Activated T-helper 2 cell treated with anti-CD3 and anti-CD28 coated beads, Interferon-gamma antibody, Interleukin-2, Interleukin-4, amounts not matched to agents 10 μg/mL and 5 μg/mL and 100 μg/mL, durations not matched to agents 14 hours and 24 hours and 36 hours (primary cell): ENCODE data around the gene SLC12A8. TPM values are rescaled to one million over a fixed set of nuclear protein-coding genes. Genes with fewer than 3 reads are reported as not detected.

Experiments
- DNase-seq: peaks from one replicate; pipeline ENCODE4 v3.0.0; 2021; ENCODE audit warnings: low spot score
- H3K27ac Mint-ChIP-seq: one replicate; pipeline ENCODE4 v1.8.0; 2021; ENCODE audit warnings: mixed read lengths
- H3K27me3 Mint-ChIP-seq: one replicate; pipeline ENCODE4 v1.8.0; 2021; ENCODE audit warnings: low read depth, mixed read lengths
- H3K36me3 Mint-ChIP-seq: one replicate; pipeline ENCODE4 v1.8.0; 2021; ENCODE audit warnings: low read depth, mixed read lengths
- H3K4me1 Mint-ChIP-seq: one replicate; pipeline ENCODE4 v1.8.0; 2021; ENCODE audit warnings: low read depth, mixed read lengths
- H3K4me3 Mint-ChIP-seq: one replicate; pipeline ENCODE4 v1.8.0; 2021; ENCODE audit warnings: low read depth, mild to moderate bottlenecking, moderate library complexity, mixed read lengths
- H3K9me3 Mint-ChIP-seq: one replicate; pipeline ENCODE4 v1.8.0; 2021; ENCODE audit warnings: mixed read lengths
- intact Hi-C: fragments of 100-400 bp; cut with micrococcal nuclease; formaldehyde crosslinking; loops from one replicate; pipeline ENCODE4 v1.15.1; 2023
- total RNA-seq: library from RNA; stranded (reverse); gene quantifications from 2 replicates; pipeline ENCODE4 v1.2.3, GENCODE V29; 2022

The SLC12A8 gene
- total RNA-seq, 1 donor from 2014 or later, result 1.3 TPM

- Mint-ChIP-seq H3K4me3 (peak overlapping the region; percentile 95), H3K9me3 (no peaks in the 10 kb centered on the region), H3K27ac (peak overlapping the region; percentile 86), H3K36me3 (peaks cover 47% of the 10 kb centered on the region), H3K27me3 (peaks cover 2% of the 10 kb centered on the region), H3K4me1 (peaks cover 59% of the 10 kb centered on the region)
- intact Hi-C loops, result loop anchor here (1.0 kb wide), 5 partner anchors 17 to 180 kb away; no protein-coding TSS in a partner anchor
- peak; percentile 48 for DNase-seq
Measured at GRCh38 chr3:125051715-125052581, 160.6 kb downstream of the SLC12A8 start.

DNA sequence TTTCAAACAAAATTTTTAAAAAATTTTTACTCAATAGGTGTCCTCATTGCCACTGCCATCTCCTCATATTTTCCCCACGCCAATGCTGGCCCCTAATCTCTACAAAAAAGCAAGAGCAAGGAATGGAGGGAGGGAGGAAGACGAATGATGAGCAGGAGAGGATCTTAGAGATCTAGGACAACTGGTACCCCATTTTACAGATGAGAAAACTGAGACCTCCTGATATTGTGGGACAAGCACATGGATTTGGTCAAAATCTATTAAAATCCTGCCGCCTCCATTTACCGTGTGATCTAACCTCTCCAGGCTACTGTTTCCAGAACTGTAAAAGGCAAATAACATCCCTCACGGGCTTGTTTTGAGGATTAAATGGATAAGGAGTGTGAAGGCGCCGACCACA, 161.3 kb downstream of the SLC12A8 start:
- Mint-ChIP-seq H3K9me3 (no peaks in the 10 kb centered on the region), H3K4me1 (peaks cover 54% of the 10 kb centered on the region), H3K36me3 (peaks cover 49% of the 10 kb centered on the region), H3K27me3 (no peaks in the 10 kb centered on the region), H3K27ac (peak overlapping the region; percentile 86), H3K4me3 (peak overlapping the region; percentile 95)
- intact Hi-C loops, result no loop called here
- no peak for DNase-seq

GRCh38 chr3:125050488-125051090, 162.0 kb downstream of the SLC12A8 start:
- H3K4me1 Mint-ChIP-seq, result peaks cover 53% of the 10 kb centered on the region

DNA sequence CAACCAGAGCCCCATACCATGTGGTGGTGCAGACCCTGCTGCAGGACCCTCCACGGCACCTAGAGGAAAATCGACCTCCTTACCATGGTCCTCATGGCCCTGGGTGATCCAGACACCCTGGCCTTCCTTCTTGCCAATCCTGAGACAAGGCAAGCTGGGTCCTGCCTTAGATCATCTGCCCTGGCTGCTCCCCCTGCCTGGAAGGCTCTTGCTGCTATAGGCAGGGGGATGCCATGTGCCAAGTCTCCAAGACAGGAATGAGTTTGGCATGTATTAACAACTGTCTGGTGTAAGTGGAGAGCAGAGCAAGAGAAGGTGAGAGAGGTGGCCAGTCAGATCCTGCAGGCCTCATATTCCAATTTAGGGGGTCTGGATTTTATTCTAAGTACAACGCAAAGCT, 164.3 kb downstream of the SLC12A8 start:
- intact Hi-C loops, result no loop called here
- H3K9me3 Mint-ChIP-seq, result no peaks in the 10 kb centered on the region

More at GRCh38 chr3:125050488-125051090, 162.0 kb downstream of the SLC12A8 start:
- DNase-seq, result no peak
- no peak overlapping the region for H3K4me3 Mint-ChIP-seq
- H3K27ac Mint-ChIP-seq, result no peak overlapping the region
- peaks cover 49% of the 10 kb centered on the region for H3K36me3 Mint-ChIP-seq
- no peaks in the 10 kb centered on the region for H3K27me3 Mint-ChIP-seq
- intact Hi-C loops, result no loop called here
- no peaks in the 10 kb centered on the region for H3K9me3 Mint-ChIP-seq

GRCh38 chr3:125045965-125046364, 166.6 kb downstream of the SLC12A8 start:
- no peak overlapping the region for H3K4me3 Mint-ChIP-seq
- H3K9me3 Mint-ChIP-seq, result no peaks in the 10 kb centered on the region
- intact Hi-C loops, result no loop called here
- H3K36me3 Mint-ChIP-seq, result peaks cover 45% of the 10 kb centered on the region
- H3K27ac Mint-ChIP-seq, result no peak overlapping the region
- H3K4me1 Mint-ChIP-seq, result peaks cover 20% of the 10 kb centered on the region
- DNase-seq, result no peak
- no peaks in the 10 kb centered on the region for H3K27me3 Mint-ChIP-seq

More for the DNA sequence above, 164.3 kb downstream of the SLC12A8 start:
- Mint-ChIP-seq H3K27me3 (no peaks in the 10 kb centered on the region), H3K4me3 (no peak overlapping the region), H3K36me3 (peaks cover 36% of the 10 kb centered on the region), H3K4me1 (peaks cover 39% of the 10 kb centered on the region), H3K27ac (no peak overlapping the region)
- no peak for DNase-seq

DNA sequence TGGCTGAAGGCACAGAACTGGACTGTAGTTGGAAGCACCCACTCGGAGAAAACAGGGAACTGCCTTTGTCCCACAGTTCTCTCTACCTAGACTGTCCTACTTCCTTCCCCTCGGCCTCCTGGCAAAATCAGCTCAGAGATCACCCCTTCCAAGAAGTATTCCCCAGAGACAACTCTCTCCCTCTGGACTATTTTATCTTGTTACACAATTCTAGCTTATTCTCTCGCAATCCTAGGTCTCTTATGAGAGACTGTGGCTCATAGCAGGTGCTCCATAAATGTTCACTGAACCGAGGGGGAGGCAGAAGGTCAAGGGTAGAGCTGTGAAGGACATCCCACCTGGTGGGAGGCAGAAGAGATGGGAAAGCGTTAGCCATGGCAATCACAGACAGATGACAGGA, 167.4 kb downstream of the SLC12A8 start:
- H3K27ac Mint-ChIP-seq, result no peak overlapping the region
- peaks cover 13% of the 10 kb centered on the region for H3K4me1 Mint-ChIP-seq
- no peaks in the 10 kb centered on the region for H3K27me3 Mint-ChIP-seq
- no peaks in the 10 kb centered on the region for H3K9me3 Mint-ChIP-seq
- DNase-seq, result no peak
- intact Hi-C loops, result no loop called here
- peaks cover 38% of the 10 kb centered on the region for H3K36me3 Mint-ChIP-seq
- H3K4me3 Mint-ChIP-seq, result no peak overlapping the region

DNA sequence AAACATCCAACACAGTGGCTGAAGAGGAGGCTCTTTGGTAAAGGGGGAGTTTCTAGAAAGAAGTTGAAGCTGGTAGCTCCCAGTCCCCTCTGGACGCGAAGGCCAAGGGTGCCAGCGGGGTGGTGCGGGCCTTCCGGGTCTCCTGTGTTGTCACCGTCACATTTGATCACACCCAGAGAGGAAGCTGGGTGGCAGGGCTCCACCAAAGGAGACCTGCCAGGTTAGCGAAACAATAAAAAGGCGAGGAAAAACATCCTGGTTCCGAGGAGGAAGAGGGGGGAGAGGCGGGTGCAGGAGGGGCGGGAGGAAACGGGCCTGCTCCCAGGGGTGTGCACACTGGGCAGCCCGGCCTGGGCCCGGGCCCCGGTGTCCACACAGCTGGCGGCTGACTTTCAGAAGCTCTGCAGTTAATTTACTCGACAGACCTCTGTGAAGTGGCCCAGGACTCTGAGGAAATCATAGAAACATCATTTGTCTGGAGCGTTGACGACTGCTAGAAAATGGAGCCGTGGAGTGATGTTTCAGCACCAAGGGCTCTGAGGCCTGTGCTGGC, 168.9 kb downstream of the SLC12A8 start:
- Mint-ChIP-seq H3K27me3 (peaks cover 4% of the 10 kb centered on the region), H3K36me3 (peaks cover 41% of the 10 kb centered on the region), H3K4me3 (no peak overlapping the region), H3K4me1 (peaks cover 7% of the 10 kb centered on the region), H3K27ac (no peak overlapping the region), H3K9me3 (peaks cover 8% of the 10 kb centered on the region)
- intact Hi-C loops, result no loop called here
- no peak for DNase-seq

- peaks cover 5% of the 10 kb centered on the region for H3K4me1 Mint-ChIP-seq
- H3K36me3 Mint-ChIP-seq, result peaks cover 40% of the 10 kb centered on the region
- no peak for DNase-seq
- H3K27ac Mint-ChIP-seq, result no peak overlapping the region
- peaks cover 4% of the 10 kb centered on the region for H3K27me3 Mint-ChIP-seq
- H3K9me3 Mint-ChIP-seq, result peaks cover 14% of the 10 kb centered on the region
- H3K4me3 Mint-ChIP-seq, result no peak overlapping the region
- intact Hi-C loops, result no loop called here
Measured at GRCh38 chr3:125042725-125043406, 169.7 kb downstream of the SLC12A8 start.

- H3K27ac Mint-ChIP-seq, result no peak overlapping the region
- H3K27me3 Mint-ChIP-seq, result peaks cover 4% of the 10 kb centered on the region
- peaks cover 57% of the 10 kb centered on the region for H3K36me3 Mint-ChIP-seq
- no peak for DNase-seq
- no peak overlapping the region for H3K4me3 Mint-ChIP-seq
- H3K4me1 Mint-ChIP-seq, result peaks cover 21% of the 10 kb centered on the region
- H3K9me3 Mint-ChIP-seq, result peaks cover 43% of the 10 kb centered on the region
- intact Hi-C loops, result no loop called here
Measured at GRCh38 chr3:125039131-125040100, 173.1 kb downstream of the SLC12A8 start.

- no peak for DNase-seq
- peaks cover 23% of the 10 kb centered on the region for H3K4me1 Mint-ChIP-seq
- peaks cover 4% of the 10 kb centered on the region for H3K27me3 Mint-ChIP-seq
- no peak overlapping the region for H3K27ac Mint-ChIP-seq
- intact Hi-C loops, result no loop called here
- H3K4me3 Mint-ChIP-seq, result no peak overlapping the region
- peaks cover 48% of the 10 kb centered on the region for H3K9me3 Mint-ChIP-seq
- peaks cover 57% of the 10 kb centered on the region for H3K36me3 Mint-ChIP-seq
Measured at GRCh38 chr3:125037498-125038150, 174.9 kb downstream of the SLC12A8 start.

DNA sequence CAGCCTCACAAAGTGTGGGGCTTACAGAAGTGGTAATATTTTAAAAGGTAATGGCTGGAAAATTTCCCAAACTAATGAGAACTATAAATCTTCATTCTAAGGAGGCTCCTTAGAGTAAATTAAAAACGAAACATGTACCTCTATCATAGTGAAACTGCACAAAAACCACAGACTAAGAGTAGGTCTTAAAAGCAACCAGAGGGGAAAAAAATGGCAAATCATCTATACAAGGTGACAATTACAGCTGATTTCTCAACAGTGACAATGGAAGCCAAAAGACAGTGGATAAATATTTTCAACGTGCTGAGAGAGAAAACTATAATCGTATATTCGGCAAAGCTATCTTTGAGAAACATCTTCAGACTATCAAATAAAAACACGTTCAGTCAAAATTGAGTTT, 177.3 kb downstream of the SLC12A8 start:
- H3K4me3 Mint-ChIP-seq, result no peak overlapping the region
- peaks cover 4% of the 10 kb centered on the region for H3K27me3 Mint-ChIP-seq
- H3K9me3 Mint-ChIP-seq, result peaks cover 48% of the 10 kb centered on the region
- H3K36me3 Mint-ChIP-seq, result peaks cover 68% of the 10 kb centered on the region
- H3K4me1 Mint-ChIP-seq, result peaks cover 27% of the 10 kb centered on the region
- no peak overlapping the region for H3K27ac Mint-ChIP-seq
- intact Hi-C loops, result loop anchor here (1.0 kb wide), 1 partner anchor 17 kb away; no protein-coding TSS in a partner anchor
- DNase-seq, result no peak
